ENCODE measurements around the gene MYH9.

MYH9 gene

GRCh38 chr22:36348760-36349159 is 39.0 kb downstream of the MYH9 start:
- no peak for DNase-seq (ENCODE audit: low spot score)

GRCh38 chr22:36347094-36347493 is 40.7 kb downstream of the MYH9 start:
- DNase-seq (ENCODE audit: low spot score), result no peak

GRCh38 chr22:36344106-36344827 is 43.5 kb downstream of the MYH9 start:
- peak; percentile 33 for DNase-seq (ENCODE audit: low spot score)

GRCh38 chr22:36343720-36344105 is 44.1 kb downstream of the MYH9 start:
- DNase-seq (ENCODE audit: low spot score), result no peak

GRCh38 chr22:36343070-36343719 is 44.6 kb downstream of the MYH9 start:
- DNase-seq (ENCODE audit: low spot score), result no peak

- no peak for DNase-seq (ENCODE audit: low spot score)
Measured at GRCh38 chr22:36341640-36342041, 46.1 kb downstream of the MYH9 start.

- DNase-seq (ENCODE audit: low spot score), result no peak
Measured at GRCh38 chr22:36340621-36341020, 47.1 kb downstream of the MYH9 start.

- peak; percentile 24 for DNase-seq (ENCODE audit: low spot score)
Measured at GRCh38 chr22:36339171-36340065, 48.3 kb downstream of the MYH9 start.

- no peak for DNase-seq (ENCODE audit: low spot score)
Measured at GRCh38 chr22:36337365-36338130, 50.2 kb downstream of the MYH9 start.

- no peak for DNase-seq (ENCODE audit: low spot score)
Measured at GRCh38 chr22:36336246-36337182, 51.3 kb downstream of the MYH9 start.

- DNase-seq (ENCODE audit: low spot score), result no peak
Measured at GRCh38 chr22:36335621-36336020, 52.1 kb downstream of the MYH9 start.

- peak; percentile 38 for DNase-seq (ENCODE audit: low spot score)
Measured at GRCh38 chr22:36334821-36335603, 52.8 kb downstream of the MYH9 start.

- peak; percentile 30 for DNase-seq (ENCODE audit: low spot score)
Measured at GRCh38 chr22:36334081-36334820, 53.5 kb downstream of the MYH9 start.

GRCh38 chr22:36333644-36334043 is 54.1 kb downstream of the MYH9 start:
- DNase-seq (ENCODE audit: low spot score), result no peak

- DNase-seq (ENCODE audit: low spot score), result peak; percentile 77
Measured at GRCh38 chr22:36332623-36333332, 55.0 kb downstream of the MYH9 start.

- DNase-seq (ENCODE audit: low spot score), result peak; percentile 58
Measured at GRCh38 chr22:36331912-36332622, 55.7 kb downstream of the MYH9 start.

GRCh38 chr22:36331306-36331911 is 56.4 kb downstream of the MYH9 start:
- DNase-seq (ENCODE audit: low spot score), result peak; percentile 84

Measured in CD4-positive, alpha-beta T cell treated with Interleukin-2 at 100 ng/mL for 4 hours (primary cell).